B cell (primary cell): ENCODE results near the gene IL17RC. TPM values are rescaled to one million over a fixed set of nuclear protein-coding genes. Genes with fewer than 3 reads are reported as not detected.

Source experiments
- ATAC-seq: fragments of 200-7000 bp; cut with Tn5 transposase; one replicate; pipeline ENCODE4 v1.10.0; 2021; ENCODE audit warnings: low read depth, mild to moderate bottlenecking, moderate number of reproducible peaks, moderate library complexity
- CTCF ChIA-PET: fragments of 350-600 bp; sonication (Branson Sonifier 250); formaldehyde crosslinking; loops from one replicate; lab custom pipeline; 2021; ENCODE audit warnings: antibody characterized with exemption, inconsistent platforms; lab: Charles Lee
- POLR2A ChIA-PET: fragments of 350-600 bp; sonication (Branson Sonifier 250); formaldehyde crosslinking; loops from one replicate; lab custom pipeline; 2021; ENCODE audit warnings: antibody characterized with exemption; lab: Charles Lee
- DNase-seq: peaks from one replicate; pipeline ENCODE4 v3.0.0; 2013
- H2AFZ ChIP-seq: 2 replicates; pipeline ENCODE4 v1.6.1; 2012; ENCODE audit warnings: mild to moderate bottlenecking, low read depth, low read length; ENCODE audit not compliant: insufficient read depth, poor library complexity, severe bottlenecking
- H3K27ac ChIP-seq, 2 donors: 1 replicate in 1 of 2; 2 replicates in 1 of 2; pipeline ENCODE4 v1.5.1; 2012 to 2013; ENCODE audit warnings: low read length in 2 of 2, mild to moderate bottlenecking in 2 of 2, moderate library complexity in 1 of 2
- H3K27me3 ChIP-seq, 4 experiments: fragments of 200-600 bp in 1 of 4; sonication (generic) in 1 of 4; replicated peaks in 1 of 4; 1 replicate in 2 of 4; 2 replicates in 2 of 4; pipeline versions ENCODE4 v1.6.1 to v1.7.0; 2013 to 2016; ENCODE audit warnings: low read length in 3 of 4, mild to moderate bottlenecking in 2 of 4, mixed read lengths in 1 of 4, moderate library complexity in 1 of 4; ENCODE audit not compliant: insufficient read depth in 4 of 4, control insufficient read depth in 3 of 4; ENCODE audit errors: control extremely low read depth in 1 of 4
- H3K36me3 ChIP-seq, 2 experiments: replicated peaks in 1 of 2; 1 replicate in 1 of 2; 2 replicates in 1 of 2; pipeline versions ENCODE4 v1.6.1 to v1.7.1; 2013; ENCODE audit warnings: low read length in 1 of 2; ENCODE audit not compliant: insufficient read depth in 2 of 2, control insufficient read depth in 1 of 2; ENCODE audit errors: control extremely low read depth in 1 of 2, extremely low read depth in 1 of 2
- H3K4me1 ChIP-seq, 2 donors: fragments of 200-600 bp in 1 of 2; sonication (generic) in 1 of 2; 1 replicate in 1 of 2; 2 replicates in 1 of 2; pipeline versions ENCODE4 v1.5.1 to v1.6.1; 2013 to 2017; ENCODE audit warnings: low read length in 2 of 2; ENCODE audit not compliant: control insufficient read depth in 2 of 2, insufficient read depth in 2 of 2
- H3K4me2 ChIP-seq: replicated peaks from 2 replicates; pipeline ENCODE3; 2012; ENCODE audit warnings: mild to moderate bottlenecking, low read depth, low read length; ENCODE audit not compliant: poor library complexity, severe bottlenecking
- H3K4me3 ChIP-seq, 5 experiments: fragments of 200-600 bp in 1 of 5; sonication (generic) in 1 of 5; 1 replicate in 3 of 5; 2 replicates in 2 of 5; pipeline versions ENCODE4 v1.5.1 to v1.7.0; 2011 to 2016; ENCODE audit warnings: low read length in 4 of 5, mild to moderate bottlenecking in 4 of 5, low read depth in 2 of 5, control low read depth in 1 of 5, moderate library complexity in 1 of 5; ENCODE audit not compliant: insufficient read depth in 1 of 5; ENCODE audit errors: control extremely low read depth in 1 of 5, extremely low read depth in 1 of 5
- H3K79me2 ChIP-seq: fragments of 200-600 bp; sonication (generic); one replicate; pipeline ENCODE4 v1.6.0; 2016; ENCODE audit warnings: low read length; ENCODE audit not compliant: control insufficient read depth, insufficient read depth
- H3K9ac ChIP-seq: fragments of 200-600 bp; sonication (generic); 2 replicates; pipeline ENCODE4 v1.6.1; 2017; ENCODE audit warnings: mild to moderate bottlenecking, low read length, moderate library complexity
- H3K9me3 ChIP-seq, 3 donors: one replicate each; pipeline versions ENCODE4 v1.6.1 to v1.7.1; 2013; ENCODE audit warnings: low read length in 2 of 3; ENCODE audit not compliant: control insufficient read depth in 2 of 3, insufficient read depth in 1 of 3; ENCODE audit errors: control extremely low read depth in 1 of 3
- H4K20me1 ChIP-seq: 2 replicates; pipeline ENCODE4 v1.6.0; 2012; ENCODE audit warnings: mild to moderate bottlenecking, low read length; ENCODE audit not compliant: insufficient read depth, control insufficient read depth, poor library complexity, severe bottlenecking
- H3K27ac Mint-ChIP-seq: one replicate; pipeline ENCODE4 v1.8.0; 2021; ENCODE audit warnings: mixed read lengths
- H3K27me3 Mint-ChIP-seq: one replicate; pipeline ENCODE4 v1.8.0; 2021; ENCODE audit warnings: mixed read lengths
- H3K4me1 Mint-ChIP-seq: one replicate; pipeline ENCODE4 v1.8.0; 2021; ENCODE audit warnings: mixed read lengths
- H3K4me3 Mint-ChIP-seq: one replicate; pipeline ENCODE4 v1.8.0; 2021; ENCODE audit warnings: mixed read lengths
- H3K9me3 Mint-ChIP-seq: one replicate; pipeline ENCODE4 v1.8.0; 2022; ENCODE audit warnings: mixed read lengths; ENCODE audit not compliant: insufficient read depth
- EZH2 ChIP-seq: IDR thresholded peaks from 2 replicates; pipeline ENCODE4 v1.6.1; 2012; ENCODE audit warnings: borderline replicate concordance, low read depth, mild to moderate bottlenecking, moderate library complexity, low read length; ENCODE audit not compliant: insufficient read depth, poor library complexity, severe bottlenecking
- WGBS: methylation state at CpG from one replicate; pipeline ENCODE4 v1.1.5; 2013; ENCODE audit warnings: missing lambda C conversion rate; ENCODE audit not compliant: insufficient coverage; 5-methylcytosine and 5-hydroxymethylcytosine counted together
- intact Hi-C: fragments of 100-400 bp; cut with micrococcal nuclease; formaldehyde crosslinking; loops from one replicate; pipeline ENCODE4 v1.10.0; 2022
- polyA plus RNA-seq: library from polyadenylated mRNA; depleted of rRNA; stranded (reverse); fragments of >200 nt; gene quantifications from 2 replicates; pipeline ENCODE4 v1.2.3, GENCODE V29; 2012
- total RNA-seq, 2 donors: library from RNA; stranded (reverse); fragments of 120-200 nt in 1 of 2; gene quantifications; 1 replicate in 1 of 2; 2 replicates in 1 of 2; pipeline versions ENCODE4 v1.2.3 to v1.2.4, GENCODE V29; 2013 to 2022
- TF ChIP-seq, protein P1 (sequence below): fragments of 200-600 bp; IDR thresholded peaks from one replicate; pipeline ENCODE4 v1.8.0; 2022; ENCODE audit warnings: antibody characterized with exemption, mild to moderate bottlenecking

Gene IL17RC
- total and polyA plus RNA-seq, 2 donors (not counting 1 experiment from before 2014, with no cell fraction given), result 0.25 to 0.98 TPM

DNA sequence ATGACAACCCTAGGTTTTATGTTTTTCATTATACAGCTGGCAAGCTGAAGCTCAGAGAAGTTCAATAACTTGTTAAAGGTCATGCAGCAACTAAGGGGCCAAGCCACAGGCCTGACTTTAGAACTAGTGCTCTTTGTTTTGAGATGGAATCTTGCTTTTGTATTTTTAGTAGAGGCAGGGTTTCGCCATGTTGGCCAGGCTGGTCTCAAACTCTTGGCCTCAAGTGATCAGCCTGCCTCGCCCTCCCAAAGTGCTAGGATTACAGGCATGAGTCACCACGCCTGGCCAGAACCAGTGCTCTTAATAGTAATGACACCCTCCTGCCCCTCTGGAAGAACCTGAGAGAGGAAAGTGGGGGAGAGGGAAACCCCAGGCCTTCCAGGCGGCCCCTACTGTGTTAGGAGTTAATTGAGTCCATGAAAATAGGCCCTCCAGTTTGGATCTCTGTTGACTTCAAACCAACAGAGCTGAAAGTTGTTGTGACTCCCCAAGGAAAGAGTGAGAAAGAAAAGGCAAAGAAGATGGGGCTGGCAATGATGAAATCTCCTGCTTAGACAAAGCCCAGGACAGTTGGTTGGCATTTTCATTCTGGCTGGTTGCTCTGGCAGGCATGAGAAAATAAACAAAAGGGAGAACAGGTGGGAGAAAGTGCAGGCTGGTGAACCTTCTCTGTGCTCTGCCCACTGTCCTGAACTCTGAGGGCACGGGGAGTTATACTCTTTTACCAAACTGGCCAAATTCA, 38.9 kb downstream of the IL17RC start:
- Histone ChIP-seq H3K4me3 (no peak overlapping the region), H3K9ac (no peak overlapping the region), H4K20me1 (no peaks in the 10 kb centered on the region), H3K79me2 (no peaks in the 10 kb centered on the region), H3K27ac (no peak overlapping the region), H2AFZ (no peak overlapping the region), H3K9me3 (no peaks in the 10 kb centered on the region), H3K36me3 (no peaks in the 10 kb centered on the region), H3K4me2 (no peak overlapping the region), H3K4me1 (peaks cover 14 to 16% of the 10 kb centered on the region in 2 donors), H3K27me3 (peaks cover 0 to 12% (median 0%) of the 10 kb centered on the region in 4 experiments)
- peak overlapping the region; percentile 41 for H3K27ac Mint-ChIP-seq
- ATAC-seq (no peak), DNase-seq (no peak)
- H3K4me1 Mint-ChIP-seq, result peaks cover 13% of the 10 kb centered on the region
- ChIA-PET POLR2A (interaction anchor here (0.6 kb wide), 1 partner anchor 61 kb away, joined by 8 read pairs; no protein-coding TSS in a partner anchor), CTCF (interaction anchor here (1.4 kb wide), 1 partner anchor 23 kb away, joined by 3 read pairs; no protein-coding TSS in a partner anchor)
- no peaks in the 10 kb centered on the region for H3K9me3 Mint-ChIP-seq
- H3K27me3 Mint-ChIP-seq, result no peaks in the 10 kb centered on the region
- TF ChIP-seq, protein P1, sequence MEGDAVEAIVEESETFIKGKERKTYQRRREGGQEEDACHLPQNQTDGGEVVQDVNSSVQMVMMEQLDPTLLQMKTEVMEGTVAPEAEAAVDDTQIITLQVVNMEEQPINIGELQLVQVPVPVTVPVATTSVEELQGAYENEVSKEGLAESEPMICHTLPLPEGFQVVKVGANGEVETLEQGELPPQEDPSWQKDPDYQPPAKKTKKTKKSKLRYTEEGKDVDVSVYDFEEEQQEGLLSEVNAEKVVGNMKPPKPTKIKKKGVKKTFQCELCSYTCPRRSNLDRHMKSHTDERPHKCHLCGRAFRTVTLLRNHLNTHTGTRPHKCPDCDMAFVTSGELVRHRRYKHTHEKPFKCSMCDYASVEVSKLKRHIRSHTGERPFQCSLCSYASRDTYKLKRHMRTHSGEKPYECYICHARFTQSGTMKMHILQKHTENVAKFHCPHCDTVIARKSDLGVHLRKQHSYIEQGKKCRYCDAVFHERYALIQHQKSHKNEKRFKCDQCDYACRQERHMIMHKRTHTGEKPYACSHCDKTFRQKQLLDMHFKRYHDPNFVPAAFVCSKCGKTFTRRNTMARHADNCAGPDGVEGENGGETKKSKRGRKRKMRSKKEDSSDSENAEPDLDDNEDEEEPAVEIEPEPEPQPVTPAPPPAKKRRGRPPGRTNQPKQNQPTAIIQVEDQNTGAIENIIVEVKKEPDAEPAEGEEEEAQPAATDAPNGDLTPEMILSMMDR, result no peak
- no peak for TF ChIP-seq EZH2
- no peak overlapping the region for H3K4me3 Mint-ChIP-seq
- WGBS, result 96% methylated on average over 4 of the region's 5 CpGs
- intact Hi-C loops, result no loop called here

DNA sequence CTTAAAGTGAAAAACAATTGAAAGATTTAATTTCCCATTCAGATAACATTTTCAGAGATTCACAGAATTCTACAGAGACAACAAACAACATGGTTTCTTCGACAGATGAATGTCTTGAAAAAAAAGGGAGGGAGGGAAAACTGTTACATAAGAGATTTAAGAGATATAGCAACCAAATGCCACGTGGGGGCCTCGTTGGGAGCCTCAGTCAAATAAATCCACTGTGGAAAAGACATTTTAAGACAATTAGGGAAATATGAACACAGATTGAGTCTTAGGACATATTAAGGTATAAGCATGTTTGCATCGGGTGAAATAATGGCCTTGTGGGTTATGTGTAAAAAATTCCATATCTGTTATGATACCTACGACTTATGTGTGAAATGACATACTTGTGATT, 40.3 kb downstream of the IL17RC start:
- Histone ChIP-seq H3K4me1 (peaks cover 2 to 4% of the 10 kb centered on the region in 2 donors), H3K79me2 (no peaks in the 10 kb centered on the region), H4K20me1 (no peaks in the 10 kb centered on the region), H3K4me2 (no peak overlapping the region), H3K27ac (no peak overlapping the region), H3K4me3 (no peak overlapping the region), H3K27me3 (peaks cover 0 to 1% (median 0%) of the 10 kb centered on the region in 4 experiments), H3K9ac (no peak overlapping the region), H3K36me3 (peaks cover 0 to 5% of the 10 kb centered on the region in 2 experiments), H3K9me3 (no peaks in the 10 kb centered on the region), H2AFZ (no peak overlapping the region)
- no peak for ATAC-seq
- Mint-ChIP-seq H3K27me3 (no peaks in the 10 kb centered on the region), H3K9me3 (no peaks in the 10 kb centered on the region), H3K27ac (no peak overlapping the region), H3K4me3 (no peak overlapping the region), H3K4me1 (peaks cover 3% of the 10 kb centered on the region)
- intact Hi-C loops, result no loop called here
- TF ChIP-seq EZH2, result no peak
- TF ChIP-seq, protein P1, result no peak
- POLR2A ChIA-PET, result no interaction called here
- DNase-seq, result no peak
- WGBS, result no CpG with 5 or more reads among the region's 5 CpGs
- CTCF ChIA-PET, result no interaction called here
